GM12878 (cell line): ENCODE results near the gene SLC35B4. TPM values are rescaled to one million over a fixed set of nuclear protein-coding genes. Genes with fewer than 3 reads are reported as not detected.

Experiments
- ATAC-seq: fragments of 200-7000 bp; cut with Tn5 transposase; 3 replicates; pipeline ENCODE4 v1.9.1; 2020; ENCODE audit warnings: mild to moderate bottlenecking, moderate library complexity
- BruUV-seq: library from RNA; stranded (reverse); fragments of 400-500 nt; replicated peaks from 2 replicates; lab custom pipeline; 2021; lab: Mats Ljungman, UMichigan
- CTCF ChIA-PET: fragments of 300-600 bp; sonication (Branson Sonifier 250); formaldehyde crosslinking; extraction: SDS; loops from one replicate; lab custom pipeline; 2021; ENCODE audit warnings: inconsistent platforms; lab: Yijun Ruan, JAX
- POLR2A ChIA-PET: fragments of 350-600 bp; formaldehyde crosslinking; extraction: SDS; loops from one replicate; lab custom pipeline; 2021; ENCODE audit warnings: inconsistent platforms; lab: Charles Lee
- RAD21 ChIA-PET: fragments of 300-600 bp; sonication (Branson Sonifier 250); formaldehyde crosslinking; loops from one replicate; lab custom pipeline; 2023; ENCODE audit warnings: antibody characterized with exemption; ENCODE audit not compliant: unreplicated experiment; lab: Charles Lee
- SMC1A ChIA-PET: fragments of 300-600 bp; sonication (Branson Sonifier 250); formaldehyde crosslinking; loops from one replicate; lab custom pipeline; 2023; ENCODE audit not compliant: unreplicated experiment, uncharacterized antibody; lab: Charles Lee
- DNase-seq: peaks from one replicate; pipeline ENCODE4 v3.0.0-alpha.2; 2011; ENCODE audit warnings: low read depth, low spot score
- FAIRE-seq: peaks from 3 replicates; lab custom pipeline; 2011; peaks lifted over from hg19 to GRCh38; lab: Jason Lieb, UNC
- H2AFZ ChIP-seq: 2 replicates; pipeline ENCODE4 v1.6.0; 2011; ENCODE audit warnings: low read depth, low read length, control low read depth; ENCODE audit not compliant: control insufficient read depth
- H3K27ac ChIP-seq: 2 replicates; pipeline ENCODE4 v1.5.1; 2011; ENCODE audit warnings: control low read depth; ENCODE audit not compliant: control insufficient read depth, insufficient read depth
- H3K27me3 ChIP-seq, 2 experiments: replicated peaks in 1 of 2; 2 replicates each; pipeline versions ENCODE4 v1.6.0 to v1.6.1; 2011; ENCODE audit warnings: low read length in 1 of 2; ENCODE audit not compliant: control insufficient read depth in 2 of 2, insufficient read depth in 2 of 2
- H3K36me3 ChIP-seq, 2 experiments: 2 replicates each; pipeline ENCODE4 v1.5.1; 2011; ENCODE audit warnings: low read length in 1 of 2; ENCODE audit not compliant: control insufficient read depth in 2 of 2, insufficient read depth in 2 of 2
- H3K4me1 ChIP-seq: 2 replicates; pipeline ENCODE4 v1.6.1; 2011; ENCODE audit warnings: mild to moderate bottlenecking, low read length, moderate library complexity, mixed read lengths; ENCODE audit not compliant: control insufficient read depth, insufficient read depth
- H3K4me2 ChIP-seq: 2 replicates; pipeline ENCODE4 v1.6.0; 2011; ENCODE audit warnings: control low read depth; ENCODE audit not compliant: control insufficient read depth, insufficient read depth
- H3K4me3 ChIP-seq: fragments of 200-600 bp; sonication (generic); 2 replicates; pipeline ENCODE4 v1.5.1; 2016
- H3K79me2 ChIP-seq: 2 replicates; pipeline ENCODE4 v1.6.0; 2011; ENCODE audit warnings: low read length; ENCODE audit not compliant: control insufficient read depth, insufficient read depth
- H3K9ac ChIP-seq: 2 replicates; pipeline ENCODE4 v1.8.0; 2011; ENCODE audit warnings: low read length, control low read depth, mixed read lengths; ENCODE audit not compliant: control insufficient read depth, insufficient read depth
- H3K9me3 ChIP-seq: replicated peaks from 3 replicates; pipeline ENCODE4 v1.5.1; 2011; ENCODE audit warnings: mild to moderate bottlenecking, low read length; ENCODE audit not compliant: control insufficient read depth, insufficient read depth
- H4K20me1 ChIP-seq: 2 replicates; pipeline ENCODE4 v1.6.0; 2011; ENCODE audit not compliant: control insufficient read depth, insufficient read depth
- ATF7 ChIP-seq: fragments of 450-650 bp; IDR thresholded peaks from 2 replicates; pipeline ENCODE4 v1.6.1; 2016; ENCODE audit warnings: low read depth, mild to moderate bottlenecking
- CEBPB ChIP-seq, 2 experiments: fragments of 150-350 bp in 1 of 2; IDR thresholded peaks; 2 replicates each; pipeline ENCODE4 v1.6.1; 2012 to 2014; ENCODE audit warnings: low read depth in 2 of 2, low read length in 2 of 2, borderline replicate concordance in 1 of 2, inconsistent platforms in 1 of 2
- CEBPZ ChIP-seq: fragments of 150-350 bp; IDR thresholded peaks from 2 replicates; pipeline ENCODE4 v1.6.1; 2016; ENCODE audit warnings: low read depth, low read length
- CHD1 ChIP-seq: IDR thresholded peaks from 2 replicates; pipeline ENCODE4 v1.6.1; 2012; ENCODE audit warnings: low read depth, low read length, improper control_type of control experiment
- CTCF ChIP-seq, 3 experiments: IDR thresholded peaks in 2 of 3; conservative IDR thresholded peaks in 1 of 3; 2 replicates each; pipeline ENCODE4 v1.5.1; 2011; ENCODE audit warnings: low read depth in 3 of 3, low read length in 3 of 3, mild to moderate bottlenecking in 3 of 3, control low read depth in 2 of 3, moderate library complexity in 2 of 3, inconsistent platforms in 1 of 3, mixed read lengths in 1 of 3; ENCODE audit not compliant: control insufficient read depth in 2 of 3, insufficient read depth in 1 of 3; ENCODE audit errors: extremely low read depth in 1 of 3
- HDAC2 ChIP-seq: fragments of 200-600 bp; sonication (generic); IDR thresholded peaks from 2 replicates; pipeline ENCODE4 v1.6.1; 2017
- IRF3 ChIP-seq: fragments of 450-650 bp; IDR thresholded peaks from 2 replicates; pipeline ENCODE4 v1.6.1; 2014; ENCODE audit warnings: mild to moderate bottlenecking
- MEF2A ChIP-seq: IDR thresholded peaks from 2 replicates; pipeline ENCODE4 v1.6.1; 2011; ENCODE audit warnings: low read depth, mild to moderate bottlenecking, low read length, moderate library complexity; ENCODE audit not compliant: insufficient read depth
- NR2F1 ChIP-seq: fragments of 450-650 bp; conservative IDR thresholded peaks from 2 replicates; pipeline ENCODE4 v1.6.1; 2017; ENCODE audit warnings: mild to moderate bottlenecking
- PAX8 ChIP-seq: fragments of 450-650 bp; IDR thresholded peaks from 2 replicates; pipeline ENCODE4 v1.6.1; 2017; ENCODE audit warnings: mild to moderate bottlenecking, moderate library complexity
- PBX3 ChIP-seq: IDR thresholded peaks from 2 replicates; pipeline ENCODE4 v1.6.1; 2011; ENCODE audit warnings: mild to moderate bottlenecking, low read depth, low read length, moderate library complexity; ENCODE audit not compliant: insufficient replicate concordance
- STAT1 ChIP-seq: fragments of 450-650 bp; conservative IDR thresholded peaks from 2 replicates; pipeline ENCODE4 v1.6.1; 2014; ENCODE audit warnings: antibody characterized with exemption, mild to moderate bottlenecking
- SUPT20H ChIP-seq: IDR thresholded peaks from 2 replicates; pipeline ENCODE4 v1.6.1; 2011; ENCODE audit warnings: low read depth, mild to moderate bottlenecking, low read length, moderate library complexity, borderline replicate concordance; ENCODE audit not compliant: control insufficient read depth
- WGBS: methylation state at CpG from one replicate; pipeline ENCODE4 v1.1.6; 2016; ENCODE audit warnings: low lambda C conversion rate; ENCODE audit not compliant: insufficient replicate concordance, insufficient coverage; ENCODE audit errors: missing lambda C conversion rate; 5-methylcytosine and 5-hydroxymethylcytosine counted together
- in situ Hi-C: fragments of 300-500 bp; cut with MboI; formaldehyde crosslinking; loops from 9 replicates; pipeline ENCODE4 v1.14.3; 2018; ENCODE audit warnings: mixed read lengths
- intact Hi-C: fragments of 100-400 bp; cut with micrococcal nuclease; formaldehyde crosslinking; loops from one replicate; pipeline ENCODE4 v1.14.2; 2022; ENCODE audit not compliant: unreplicated experiment
- polyA plus RNA-seq, 11 experiments: library from polyadenylated mRNA; depleted of rRNA in 4 of 11; unstranded in 6 of 11; stranded (reverse) in 5 of 11; fragments of >200 nt; fragmentation: Nextera tagmentation in 4 of 11; fragmentation: Illumina TruSeq in 1 of 11; extraction: Ambion mirVana in 4 of 11; extraction: Trizol in 1 of 11; gene quantifications; 1 replicate in 1 of 11; 2 replicates in 10 of 11; pipeline versions ENCODE4 v1.2.1 to v1.2.3, GENCODE V29; 2011 to 2016; ENCODE audit warnings: inconsistent platforms in 2 of 11, missing spikeins in 2 of 11, low read depth in 1 of 11
- total RNA-seq, 4 experiments: library from RNA; depleted of rRNA in 3 of 4; stranded (reverse); fragments of >200 nt in 3 of 4; fragmentation: Illumina TruSeq in 1 of 4; extraction: Trizol in 1 of 4; gene quantifications; 2 replicates each; pipeline versions ENCODE4 v1.2.1 to v1.2.3, GENCODE V29; 2013 to 2021

SLC35B4 gene
- total and polyA plus RNA-seq, 10 of the 15 experiments (the other 5 are each of a cell fraction or from before 2014, with no cell fraction given): 3.6 to 23.9 (median 14.0) TPM

- TF ChIP-seq CEBPZ: no peak
These were observed 14.2 kb upstream of the SLC35B4 start (continued) for GRCh38 chr7:134330974-134331373.

- no peaks in the 10 kb centered on the region; the same call in 1 of the 2 replicates for H3K4me1 ChIP-seq
- no peaks in the 10 kb centered on the region for H4K20me1 ChIP-seq
- H3K36me3 ChIP-seq: no peaks in the 10 kb centered on the region
- no peak overlapping the region for H3K27ac ChIP-seq
- RAD21 ChIA-PET: no interaction called here
- SMC1A ChIA-PET: no interaction called here
- no TSS peak for BruUV-seq
- H3K79me2 ChIP-seq: no peaks in the 10 kb centered on the region
- POLR2A ChIA-PET: no interaction called here
- H3K4me3 ChIP-seq: no peak overlapping the region
- no peak overlapping the region for H3K4me2 ChIP-seq
- 16% methylated on average over 4 of the region's 4 CpGs for WGBS
- ATAC-seq: no peak
- DNase-seq: no peak
- no peaks in the 10 kb centered on the region; a peak in 1 of 4 replicates for H3K27me3 ChIP-seq
- H3K9ac ChIP-seq: no peak overlapping the region
- CTCF ChIA-PET: interaction anchor here (0.9 to 1.8 kb wide), 3 partner anchors 8 to 37 kb away, joined by 3 to 11 read pairs (median 5); partner anchors contain the start of gene SLC35B4
- H3K9me3 ChIP-seq: no peaks in the 10 kb centered on the region
- in situ Hi-C loops (no loop called here), intact Hi-C loops (loop anchor here (5.0 to 10.0 kb wide), 3 partner anchors 187 to 1097 kb away; no protein-coding TSS in a partner anchor)
- no peak overlapping the region for H2AFZ ChIP-seq
- no peak for FAIRE-seq
- TF ChIP-seq PBX3: no peak
- TF ChIP-seq MEF2A: no peak
- no peak for TF ChIP-seq CHD1
- no peak for TF ChIP-seq STAT1
- TF ChIP-seq CEBPB (IDR thresholded peaks at IDR 0.05; ENCODE audit: borderline replicate concordance in 1 of 2, low read depth in 2 of 2, low read length in 2 of 2): no peak
- no peak for TF ChIP-seq ATF7
- no peak for TF ChIP-seq NR2F1
- no peak for TF ChIP-seq PAX8
- no peak for TF ChIP-seq SUPT20H
- no peak for TF ChIP-seq CTCF (IDR thresholded peaks at IDR 0.05 in 2 of 3, conservative IDR thresholded peaks at IDR 0.05 in 1 of 3; ENCODE audit: control insufficient read depth in 2 of 3, extremely low read depth in 1 of 3, insufficient read depth in 1 of 3, low read depth in 3 of 3, low read length in 3 of 3)
- no peak for TF ChIP-seq HDAC2
- TF ChIP-seq IRF3: no peak
These were observed 13.1 kb upstream of the SLC35B4 start for GRCh38 chr7:134329614-134330346.
